A549 (cell line): ENCODE data around the gene NTRK2. TPM values are rescaled to one million over a fixed set of nuclear protein-coding genes. Genes with fewer than 3 reads are reported as not detected.
A peak's percentile ranks its signal among the peaks of the same experiment; 100 is the strongest.

Source experiments
- ATAC-seq, 2 experiments: fragments of 200-7000 bp in 1 of 2; fragments of >200 bp in 1 of 2; cut with Nextera tagmentation in 1 of 2; cut with Tn5 transposase in 1 of 2; 3 replicates each; pipeline versions ENCODE4 v1.8.0 to v1.9.1; 2018 to 2020; ENCODE audit warnings: mild to moderate bottlenecking in 1 of 2, moderate library complexity in 1 of 2
- CTCF ChIA-PET: fragments of 300-600 bp; sonication (Branson Sonifier 250); formaldehyde crosslinking; extraction: SDS; loops from one replicate; lab custom pipeline; 2021; ENCODE audit warnings: antibody characterized with exemption, inconsistent platforms; lab: Yijun Ruan, JAX
- POLR2A ChIA-PET: fragments of 350-600 bp; formaldehyde crosslinking; extraction: SDS; loops from one replicate; lab custom pipeline; 2021; ENCODE audit warnings: antibody characterized with exemption, inconsistent platforms; lab: Yijun Ruan, JAX
- DNase-seq, 2 experiments: peaks; one replicate each; pipeline versions ENCODE4 v3.0.0 to v3.0.0-alpha.2; 2011 to 2016; ENCODE audit warnings: low read depth in 1 of 2, low spot score in 1 of 2
- FAIRE-seq: peaks from 2 replicates; lab custom pipeline; 2011; peaks lifted over from hg19 to GRCh38; lab: Jason Lieb, UNC
- H3K27ac ChIP-seq, 2 experiments: fragments of >200 bp; sonication (Bioruptor Twin); formaldehyde crosslinking; 3 replicates each; pipeline ENCODE4 v1.5.1; 2016 to 2017
- H3K4me1 ChIP-seq: fragments of >200 bp; sonication (Bioruptor Twin); formaldehyde crosslinking; 3 replicates; pipeline ENCODE4 v1.6.1; 2016
- H3K4me2 ChIP-seq: fragments of >200 bp; sonication (Bioruptor Twin); formaldehyde crosslinking; 3 replicates; pipeline ENCODE4 v1.6.1; 2016
- H3K4me3 ChIP-seq: fragments of >200 bp; sonication (Bioruptor Twin); formaldehyde crosslinking; 3 replicates; pipeline ENCODE4 v1.5.1; 2016
- H3K9me3 ChIP-seq: fragments of >200 bp; sonication (Bioruptor Twin); formaldehyde crosslinking; 3 replicates; pipeline ENCODE4 v1.6.1; 2016
- BCL3 ChIP-seq: fragments of >200 bp; sonication (Bioruptor Twin); formaldehyde crosslinking; IDR thresholded peaks from 3 replicates; pipeline ENCODE4 v1.6.1; 2016
- CBX8 ChIP-seq: fragments of 200-600 bp; sonication (generic); IDR thresholded peaks from 2 replicates; pipeline ENCODE4 v1.6.1; 2016
- CHD2 ChIP-seq: fragments of 150-350 bp; IDR thresholded peaks from 2 replicates; pipeline ENCODE4 v1.6.1; 2014; ENCODE audit warnings: low read length; ENCODE audit not compliant: partially characterized antibody
- CHD4 ChIP-seq: fragments of 200-600 bp; sonication (generic); IDR thresholded peaks from 2 replicates; pipeline ENCODE4 v1.6.1; 2016; ENCODE audit warnings: antibody characterized with exemption, mild to moderate bottlenecking, borderline replicate concordance
- EHF ChIP-seq: fragments of 250-450 bp; sonication (Bioruptor Pico); IDR thresholded peaks from 2 replicates; pipeline ENCODE4 v1.5.0; 2020; ENCODE audit warnings: mild to moderate bottlenecking
- ELK1 ChIP-seq: fragments of 150-350 bp; IDR thresholded peaks from 2 replicates; pipeline ENCODE4 v1.6.1; 2014; ENCODE audit warnings: low read depth, mild to moderate bottlenecking, low read length
- EP300 ChIP-seq, 2 experiments: fragments of >200 bp; sonication (Bioruptor Twin); formaldehyde crosslinking; IDR thresholded peaks; 2 replicates in 1 of 2; 3 replicates in 1 of 2; pipeline ENCODE4 v1.6.1; 2016 to 2017
- FOSL2 ChIP-seq, 2 experiments: fragments of 450-650 bp in 1 of 2; fragments of >200 bp in 1 of 2; sonication (Bioruptor Twin) in 1 of 2; formaldehyde crosslinking; IDR thresholded peaks; 2 replicates each; pipeline versions ENCODE4 v1.5.0 to v1.6.1; 2016 to 2020; ENCODE audit warnings: mild to moderate bottlenecking in 1 of 2, moderate library complexity in 1 of 2
- HDAC2 ChIP-seq: fragments of 200-600 bp; sonication (generic); IDR thresholded peaks from 2 replicates; pipeline ENCODE4 v1.6.1; 2016
- HES2 ChIP-seq: fragments of >200 bp; sonication (Bioruptor Twin); formaldehyde crosslinking; IDR thresholded peaks from 2 replicates; pipeline ENCODE4 v1.6.1; 2016
- HOXA7 ChIP-seq: fragments of 250-450 bp; sonication (Bioruptor Pico); IDR thresholded peaks from 2 replicates; pipeline ENCODE4 v1.5.0; 2020; ENCODE audit warnings: mild to moderate bottlenecking, moderate library complexity
- JUN ChIP-seq, 2 experiments: fragments of >200 bp; sonication (Bioruptor Twin); formaldehyde crosslinking; IDR thresholded peaks; 2 replicates in 1 of 2; 3 replicates in 1 of 2; pipeline ENCODE4 v1.6.1; 2016 to 2017
- JUNB ChIP-seq: fragments of >200 bp; sonication (Bioruptor Twin); formaldehyde crosslinking; IDR thresholded peaks from 2 replicates; pipeline ENCODE4 v1.6.1; 2016
- KDM5A ChIP-seq: fragments of 200-600 bp; sonication (generic); IDR thresholded peaks from 2 replicates; pipeline ENCODE4 v1.6.1; 2016; ENCODE audit warnings: antibody characterized with exemption, mild to moderate bottlenecking
- MAX ChIP-seq: IDR thresholded peaks from 2 replicates; pipeline ENCODE4 v1.6.1; 2012
- MAZ ChIP-seq: fragments of 150-350 bp; IDR thresholded peaks from 2 replicates; pipeline ENCODE4 v1.6.1; 2014; ENCODE audit warnings: antibody characterized with exemption, low read depth, low read length, borderline replicate concordance
- MYC ChIP-seq: IDR thresholded peaks from 2 replicates; pipeline ENCODE4 v1.6.1; 2012; ENCODE audit warnings: mild to moderate bottlenecking, inconsistent platforms, low read length, improper control_type of control experiment, borderline replicate concordance
- NPAS2 ChIP-seq: fragments of 250-450 bp; sonication (Bioruptor Pico); IDR thresholded peaks from 2 replicates; pipeline ENCODE4 v1.8.0; 2022; ENCODE audit warnings: mild to moderate bottlenecking, moderate library complexity, borderline replicate concordance
- PHF8 ChIP-seq: fragments of 200-600 bp; sonication (generic); IDR thresholded peaks from 2 replicates; pipeline ENCODE4 v1.6.1; 2016; ENCODE audit warnings: low read depth, mild to moderate bottlenecking, antibody characterized with exemption, moderate library complexity, borderline replicate concordance
- POLR2A ChIP-seq: IDR thresholded peaks from 2 replicates; pipeline ENCODE4 v1.6.1; 2012; ENCODE audit warnings: mild to moderate bottlenecking, low read length
- RAD21 ChIP-seq, 2 experiments: fragments of >200 bp in 1 of 2; sonication (Bioruptor Twin) in 1 of 2; formaldehyde crosslinking in 1 of 2; IDR thresholded peaks in 1 of 2; conservative IDR thresholded peaks in 1 of 2; 2 replicates in 1 of 2; 3 replicates in 1 of 2; pipeline ENCODE4 v1.6.1; 2012 to 2018; ENCODE audit warnings: inconsistent platforms in 1 of 2
- RARB ChIP-seq: fragments of 250-450 bp; sonication (Bioruptor Pico); IDR thresholded peaks from 2 replicates; pipeline ENCODE4 v1.8.0; 2021; ENCODE audit warnings: mild to moderate bottlenecking, moderate library complexity
- REST ChIP-seq: fragments of 200-600 bp; sonication (generic); IDR thresholded peaks from 2 replicates; pipeline ENCODE4 v1.6.1; 2016; ENCODE audit warnings: antibody characterized with exemption, mild to moderate bottlenecking, moderate library complexity
- RFX5 ChIP-seq: fragments of 450-650 bp; IDR thresholded peaks from 2 replicates; pipeline ENCODE4 v1.7.1; 2014; ENCODE audit warnings: antibody characterized with exemption, mild to moderate bottlenecking, moderate library complexity
- RNF2 ChIP-seq: fragments of 200-600 bp; sonication (generic); IDR thresholded peaks from 2 replicates; pipeline ENCODE4 v1.6.1; 2016; ENCODE audit warnings: low read depth, mild to moderate bottlenecking, antibody characterized with exemption, moderate library complexity, borderline replicate concordance
- USF2 ChIP-seq: fragments of 450-650 bp; IDR thresholded peaks from 2 replicates; pipeline ENCODE4 v1.6.1; 2014; ENCODE audit warnings: antibody characterized with exemption
- WGBS: methylation state at CpG from one replicate; pipeline ENCODE4 v1.1.6; 2017; ENCODE audit errors: missing lambda C conversion rate; 5-methylcytosine and 5-hydroxymethylcytosine counted together
- polyA plus RNA-seq, 4 experiments: library from polyadenylated mRNA; depleted of rRNA in 3 of 4; stranded (reverse); fragments of >200 nt; fragmentation: RNase III in 1 of 4; extraction: RNeasy Plus Mini Kit Qiagen cat#74134 plus additional on column Dnase treatment in 1 of 4; gene quantifications; 2 replicates in 3 of 4; 3 replicates in 1 of 4; pipeline ENCODE4 v1.2.3, GENCODE V29; 2011 to 2017

The NTRK2 gene
- polyA plus RNA-seq, 2 of the 4 experiments (the other 2 are of a cell fraction): 0.03 TPM

- FAIRE-seq (no peak), ATAC-seq (no peak), DNase-seq (no peak)
- H3K9me3 ChIP-seq: no peaks in the 10 kb centered on the region; the same call in 2 of the 3 replicates
- WGBS: 11% methylated on average over 3 of the region's 3 CpGs
- ChIA-PET CTCF (interaction anchor here (0.9 to 1.1 kb wide), 2 partner anchors 9 to 15 kb away, joined by 3 to 4 read pairs; no protein-coding TSS in a partner anchor), POLR2A (no interaction called here)
- H3K27ac ChIP-seq: no peak overlapping the region
- no peak for TF ChIP-seq KDM5A
- no peak for TF ChIP-seq HDAC2
- TF ChIP-seq HOXA7 (CRISPR knock-in tag): no peak
- no peak for TF ChIP-seq USF2
- no peak for TF ChIP-seq FOSL2 (IDR thresholded peaks at IDR 0.05)
- no peak for TF ChIP-seq FOSL2 (CRISPR knock-in tag; IDR thresholded peaks at IDR 0.05)
- TF ChIP-seq MYC: no peak
- no peak for TF ChIP-seq JUN (IDR thresholded peaks at IDR 0.05)
- TF ChIP-seq NPAS2: no peak
- no peak for TF ChIP-seq POLR2A
- TF ChIP-seq CBX8: no peak
- TF ChIP-seq RNF2: no peak
- TF ChIP-seq REST: no peak
- TF ChIP-seq RARB: no peak
- no peak for TF ChIP-seq HES2
- no peak for TF ChIP-seq CHD2
- TF ChIP-seq EP300 (IDR thresholded peaks at IDR 0.05): no peak
- no peak for TF ChIP-seq EHF
- H3K4me1 ChIP-seq: no peaks in the 10 kb centered on the region
- H3K4me2 ChIP-seq: no peak overlapping the region
- H3K4me3 ChIP-seq: no peak overlapping the region
Observed at GRCh38 chr9:84939774-84940173, 270.2 kb downstream of the NTRK2 start.

GRCh38 chr9:84940294-84940693 lies 270.8 kb downstream of the NTRK2 start:
- Histone ChIP-seq H3K4me3 (no peak overlapping the region), H3K4me2 (no peak overlapping the region), H3K9me3 (no peaks in the 10 kb centered on the region; the same call in 2 of the 3 replicates), H3K27ac (no peak overlapping the region), H3K4me1 (no peaks in the 10 kb centered on the region)
- CTCF ChIA-PET: interaction anchor here (0.9 kb wide), 1 partner anchor 15 kb away, joined by 3 read pairs; no protein-coding TSS in a partner anchor
- POLR2A ChIA-PET: no interaction called here
- FAIRE-seq (no peak), ATAC-seq (no peak), DNase-seq (no peak)
- peak; percentile 64 for TF ChIP-seq USF2
- no peak for TF ChIP-seq JUNB
- TF ChIP-seq CHD2: no peak
- WGBS: 0% methylated on average over 2 of the region's 2 CpGs

- Histone ChIP-seq H3K4me2 (no peak overlapping the region), H3K4me1 (no peaks in the 10 kb centered on the region; the same call in 2 of the 3 replicates), H3K9me3 (no peaks in the 10 kb centered on the region; the same call in 2 of the 3 replicates), H3K4me3 (no peak overlapping the region), H3K27ac (no peak overlapping the region)
- no peak for DNase-seq
- ChIA-PET POLR2A (no interaction called here), CTCF (interaction anchor here (1.6 kb wide), 1 partner anchor 273 kb away, joined by 5 read pairs; no protein-coding TSS in a partner anchor)
- no peak for ATAC-seq
- FAIRE-seq: no peak
- TF ChIP-seq RAD21 (conservative IDR thresholded peaks at IDR 0.05 in 1 of 2, IDR thresholded peaks at IDR 0.05 in 1 of 2) (no peak), CHD4 (no peak), BCL3 (no peak), MAZ (no peak), MAX (no peak), RFX5 (no peak), PHF8 (no peak), USF2 (no peak), ELK1 (no peak)
Observed at GRCh38 chr9:84941792-84942191, 272.3 kb downstream of the NTRK2 start.
